Endodermal cell (in vitro differentiated cells): ENCODE measurements around the gene AAK1. TPM values are rescaled to one million over a fixed set of nuclear protein-coding genes. Genes with fewer than 3 reads are reported as not detected.

ENCODE experiments used
- DNase-seq: peaks from one replicate; pipeline ENCODE4 v3.0.0-alpha.2; 2017
- H3K27ac ChIP-seq: 2 replicates; pipeline ENCODE4 v1.5.1; 2013; ENCODE audit warnings: mild to moderate bottlenecking, low read depth, low read length, moderate library complexity
- H3K27me3 ChIP-seq: 2 replicates; pipeline ENCODE4 v1.6.1; 2013; ENCODE audit warnings: mild to moderate bottlenecking, low read length, moderate library complexity; ENCODE audit not compliant: insufficient read depth, control insufficient read depth, poor library complexity, severe bottlenecking
- H3K36me3 ChIP-seq: 2 replicates; pipeline ENCODE4 v1.7.0; 2013; ENCODE audit warnings: mild to moderate bottlenecking, low read length, moderate library complexity; ENCODE audit not compliant: control insufficient read depth, insufficient read depth
- H3K4me1 ChIP-seq: one replicate; pipeline ENCODE4 v1.7.0; 2013; ENCODE audit warnings: low read length; ENCODE audit not compliant: control insufficient read depth, insufficient read depth
- H3K4me3 ChIP-seq: 2 replicates; pipeline ENCODE4 v1.5.1; 2013; ENCODE audit warnings: mild to moderate bottlenecking, low read length, moderate library complexity
- H3K9ac ChIP-seq: 2 replicates; pipeline ENCODE4 v1.6.1; 2013; ENCODE audit warnings: mild to moderate bottlenecking, low read length, moderate library complexity; ENCODE audit not compliant: poor library complexity, severe bottlenecking; ENCODE audit errors: extremely low read depth
- H3K9me3 ChIP-seq: 2 replicates; pipeline ENCODE4 v1.6.1; 2013; ENCODE audit warnings: mild to moderate bottlenecking, low read length, moderate library complexity; ENCODE audit not compliant: control insufficient read depth
- H3K27ac Mint-ChIP-seq: 2 replicates; pipeline ENCODE4 v1.8.0; 2020; ENCODE audit warnings: mixed read lengths
- H3K27me3 Mint-ChIP-seq: 2 replicates; pipeline ENCODE4 v1.8.0; 2021; ENCODE audit warnings: mild to moderate bottlenecking, mixed read lengths; ENCODE audit not compliant: insufficient read depth
- H3K36me3 Mint-ChIP-seq: 2 replicates; pipeline ENCODE4 v1.8.0; 2020; ENCODE audit warnings: low read depth, mixed read lengths
- H3K4me1 Mint-ChIP-seq: 2 replicates; pipeline ENCODE4 v1.8.0; 2020; ENCODE audit warnings: mixed read lengths
- H3K4me3 Mint-ChIP-seq: 2 replicates; pipeline ENCODE4 v1.8.0; 2020; ENCODE audit warnings: mild to moderate bottlenecking, moderate library complexity, mixed read lengths
- H3K9me3 Mint-ChIP-seq: 2 replicates; pipeline ENCODE4 v1.8.0; 2020; ENCODE audit warnings: mild to moderate bottlenecking, mixed read lengths
- CTCF ChIP-seq: fragments of 200-600 bp; sonication (generic); conservative IDR thresholded peaks from 2 replicates; pipeline ENCODE4 v1.5.0; 2021; ENCODE audit warnings: antibody characterized with exemption, mild to moderate bottlenecking
- WGBS, 2 experiments: methylation state at CpG; one replicate each; pipeline versions ENCODE4 v1.1.5 to v1.1.7; 2013; ENCODE audit warnings: missing lambda C conversion rate in 2 of 2, mixed read lengths in 1 of 2; ENCODE audit not compliant: insufficient coverage in 1 of 2, insufficient read length in 1 of 2; 5-methylcytosine and 5-hydroxymethylcytosine counted together
- total RNA-seq, 2 donors: library from RNA; stranded (reverse); fragmentation: NEBNext Ultra II Directional in 1 of 2; extraction: Animal tissue kit (Norgen Biotek cat#: 25700) in 1 of 2; gene quantifications; 2 replicates in 1 of 2; 3 replicates in 1 of 2; pipeline ENCODE4 v1.2.1, GENCODE V29; 2021

The AAK1 gene
- total RNA-seq, 2 donors from 2014 or later = 29.2 to 34.7 TPM

DNA sequence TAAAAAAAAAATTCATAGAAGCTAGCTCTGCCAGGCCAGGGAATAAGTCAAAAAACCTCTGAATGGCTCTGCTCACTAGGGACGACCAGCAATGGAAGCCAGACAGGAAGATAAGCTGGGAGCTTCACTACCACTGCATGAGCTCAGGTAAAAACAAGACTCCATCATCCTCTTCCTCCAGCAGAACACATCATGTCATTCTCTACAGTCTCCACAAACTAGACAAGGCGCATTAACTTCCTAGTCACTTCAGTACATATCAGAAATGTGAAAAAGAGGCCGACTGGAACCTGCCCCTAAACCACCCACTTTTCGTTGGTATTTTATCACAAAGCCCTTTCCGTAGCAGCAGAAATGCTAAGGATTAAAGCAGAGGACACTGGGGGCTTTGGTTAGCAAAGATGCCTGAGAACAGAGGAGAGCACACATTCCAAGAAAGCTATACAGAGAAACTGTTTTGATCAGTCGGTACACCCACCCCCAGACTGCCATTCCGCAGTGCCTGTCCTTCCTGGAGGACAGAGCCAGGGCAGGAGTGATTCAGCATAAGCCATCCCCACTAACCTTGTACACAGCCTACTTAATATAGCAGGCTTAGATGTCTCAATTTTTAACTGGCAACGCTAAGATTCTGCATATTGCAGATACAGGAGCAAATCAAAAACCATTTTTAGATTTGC lies 53.4 kb downstream of the AAK1 start:
- H3K4me1 Mint-ChIP-seq = peaks cover 7% of the 10 kb centered on the region
- Histone ChIP-seq H3K4me1 (no peaks in the 10 kb centered on the region), H3K4me3 (no peak overlapping the region), H3K27ac (no peak overlapping the region), H3K36me3 (no peaks in the 10 kb centered on the region), H3K27me3 (no peaks in the 10 kb centered on the region), H3K9ac (no peak overlapping the region), H3K9me3 (no peaks in the 10 kb centered on the region)
- TF ChIP-seq CTCF = no peak
- 73 to 89% methylated on average over 7 to 8 of the region's 8 CpGs for WGBS, 2 experiments
- no peak overlapping the region for H3K4me3 Mint-ChIP-seq
- no peaks in the 10 kb centered on the region for H3K9me3 Mint-ChIP-seq
- H3K27me3 Mint-ChIP-seq = no peaks in the 10 kb centered on the region
- peak overlapping the region; percentile 60 for H3K27ac Mint-ChIP-seq
- no peak for DNase-seq
- H3K36me3 Mint-ChIP-seq = no peaks in the 10 kb centered on the region

GRCh38 chr2:69588945-69589344 lies 54.6 kb downstream of the AAK1 start:
- H3K4me3 ChIP-seq = no peak overlapping the region
- no peak overlapping the region for H3K27ac ChIP-seq
- peaks cover 7% of the 10 kb centered on the region for H3K4me1 Mint-ChIP-seq
- H3K4me3 Mint-ChIP-seq = no peak overlapping the region
- no peaks in the 10 kb centered on the region for H3K9me3 ChIP-seq
- H3K36me3 ChIP-seq = no peaks in the 10 kb centered on the region
- H3K4me1 ChIP-seq = no peaks in the 10 kb centered on the region
- H3K36me3 Mint-ChIP-seq = no peaks in the 10 kb centered on the region
- WGBS, 2 experiments = 94 to 97% methylated on average over 6 of the region's 6 CpGs
- no peak overlapping the region for H3K9ac ChIP-seq
- H3K9me3 Mint-ChIP-seq = no peaks in the 10 kb centered on the region
- TF ChIP-seq CTCF = no peak
- no peak for DNase-seq
- no peaks in the 10 kb centered on the region for H3K27me3 ChIP-seq
- H3K27me3 Mint-ChIP-seq = no peaks in the 10 kb centered on the region
- peak overlapping the region; percentile 5 for H3K27ac Mint-ChIP-seq

GRCh38 chr2:69588403-69588802 lies 55.1 kb downstream of the AAK1 start:
- H3K4me3 Mint-ChIP-seq = no peak overlapping the region
- H3K9me3 ChIP-seq = no peaks in the 10 kb centered on the region
- no peak overlapping the region for H3K27ac Mint-ChIP-seq
- no peak overlapping the region for H3K9ac ChIP-seq
- no peaks in the 10 kb centered on the region for H3K36me3 ChIP-seq
- no peaks in the 10 kb centered on the region for H3K27me3 Mint-ChIP-seq
- no peaks in the 10 kb centered on the region for H3K27me3 ChIP-seq
- WGBS, 2 experiments = 94 to 96% methylated on average over 3 of the region's 3 CpGs
- H3K36me3 Mint-ChIP-seq = no peaks in the 10 kb centered on the region
- no peak for TF ChIP-seq CTCF
- no peaks in the 10 kb centered on the region for H3K4me1 ChIP-seq
- no peak for DNase-seq
- H3K27ac ChIP-seq = no peak overlapping the region
- H3K4me3 ChIP-seq = no peak overlapping the region
- no peaks in the 10 kb centered on the region for H3K9me3 Mint-ChIP-seq
- H3K4me1 Mint-ChIP-seq = peaks cover 7% of the 10 kb centered on the region
